Measurements from ENCODE around the gene SIM2.

GRCh38 chr21:36695283-36695634, 3.7 kb upstream of the SIM2 start:
- TF ChIP-seq EP300 (IDR thresholded peaks at IDR 0.05) (no peak), CTCF (IDR thresholded peaks at IDR 0.05) (no peak), POLR2A (IDR thresholded peaks at IDR 0.05) (no peak)
